ENCODE measurements around the gene SUN5. TPM values are rescaled to one million over a fixed set of nuclear protein-coding genes. Genes with fewer than 3 reads are reported as not detected.

SUN5 gene
- total RNA-seq, 1 donor from 2014 or later = not detected

DNA sequence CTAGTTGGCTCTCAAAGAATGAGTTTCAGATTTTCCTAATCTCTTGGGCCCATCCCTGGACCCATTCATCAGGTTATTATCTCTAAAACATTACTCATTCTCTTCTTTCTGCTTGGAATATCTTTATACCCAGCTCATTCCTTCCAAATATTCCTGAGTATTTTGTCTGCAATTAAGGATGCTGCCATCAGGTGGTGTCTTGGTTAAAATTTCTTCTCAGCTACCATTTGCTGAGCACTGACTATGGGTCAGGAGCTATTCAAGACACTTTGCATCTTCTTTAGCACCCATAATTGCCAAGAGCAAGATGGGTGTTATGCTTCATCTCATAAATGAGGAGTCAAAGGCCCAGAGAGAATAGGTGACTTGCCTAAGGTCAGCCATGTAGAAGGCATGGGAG lies 8.4 kb downstream of the SUN5 start:
- no peak for DNase-seq (ENCODE audit: low spot score)

GRCh38 chr20:32993496-32994050 lies 10.7 kb downstream of the SUN5 start:
- no peak for DNase-seq (ENCODE audit: low spot score)

- DNase-seq (ENCODE audit: low spot score) = no peak
Measured at GRCh38 chr20:32991792-32992641, 12.2 kb downstream of the SUN5 start.

DNA sequence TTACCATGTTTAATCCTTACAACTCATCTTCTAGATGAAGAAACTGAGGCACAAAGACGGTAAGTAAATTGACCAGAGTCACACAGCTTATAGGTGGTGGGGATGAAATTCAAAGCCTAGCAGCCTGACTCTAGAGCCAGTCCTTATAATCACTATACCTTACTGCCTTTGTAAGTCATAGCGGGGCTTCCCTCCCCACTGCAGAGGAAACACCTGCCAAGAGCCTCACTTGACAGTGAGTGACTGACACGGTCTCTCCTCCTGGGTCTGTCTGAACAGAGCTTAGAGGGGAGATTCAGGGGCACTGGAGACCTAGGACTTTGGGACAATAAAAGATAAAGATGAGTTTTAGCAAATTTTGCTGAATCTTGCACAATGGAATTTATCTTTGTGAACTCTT lies 12.8 kb downstream of the SUN5 start:
- no peak for DNase-seq (ENCODE audit: low spot score)

DNA sequence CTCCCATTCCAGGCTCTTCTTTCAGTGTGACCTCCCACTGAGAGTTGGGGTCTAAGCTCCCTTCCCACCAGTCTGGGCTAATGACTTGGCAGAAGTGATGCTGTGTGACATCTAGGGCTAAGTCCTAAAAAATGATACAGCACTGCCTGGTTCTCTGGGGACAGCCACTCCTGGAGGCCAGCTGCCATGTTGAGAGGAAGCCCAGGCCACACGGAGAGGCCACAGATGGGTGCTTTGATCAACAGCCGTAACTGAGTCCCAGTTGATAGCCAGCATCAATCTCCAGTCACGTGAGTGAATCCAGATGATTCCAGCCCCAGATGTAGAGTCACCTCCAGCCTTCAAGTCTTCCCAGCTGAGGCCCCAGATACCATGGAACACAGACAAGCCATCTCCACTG lies 13.8 kb downstream of the SUN5 start:
- DNase-seq (ENCODE audit: low spot score) = no peak

GRCh38 chr20:32989507-32990283 lies 14.5 kb downstream of the SUN5 start:
- no peak for DNase-seq (ENCODE audit: low spot score)

GRCh38 chr20:32988008-32988407 lies 16.2 kb downstream of the SUN5 start:
- no peak for DNase-seq (ENCODE audit: low spot score)

- DNase-seq (ENCODE audit: low spot score) = no peak
Measured at GRCh38 chr20:32987044-32987825, 17.0 kb downstream of the SUN5 start.

DNA sequence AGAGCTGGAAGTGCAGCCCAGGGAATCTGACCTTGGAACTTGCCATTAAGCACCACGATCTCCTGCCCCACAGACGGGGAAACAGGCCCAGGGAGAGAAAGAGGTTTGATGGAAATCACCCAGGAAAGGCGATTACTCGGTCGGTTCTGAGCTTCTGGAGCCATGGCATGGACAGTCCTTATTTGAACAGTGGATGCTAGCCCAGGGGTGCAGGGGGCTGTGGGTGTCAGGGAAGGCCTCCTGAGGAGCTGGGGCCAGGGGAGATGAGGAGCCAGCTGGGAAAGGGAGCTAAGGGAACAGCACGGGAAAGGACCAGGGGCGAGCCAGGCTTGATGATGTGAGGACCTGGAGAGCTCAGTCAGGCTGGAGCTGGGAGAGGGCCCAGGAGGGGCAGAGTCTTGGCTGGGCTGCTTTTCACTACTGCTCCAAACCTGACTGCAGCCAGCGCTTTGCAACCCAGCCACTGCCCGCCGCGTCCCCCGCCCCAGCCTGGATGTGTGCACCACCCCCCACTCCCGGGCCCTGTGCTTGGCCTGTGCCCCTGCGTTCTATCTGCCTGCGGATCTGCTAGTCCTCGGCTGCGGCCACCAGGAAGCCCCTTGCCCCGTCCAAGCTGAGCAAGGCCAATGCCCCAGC lies 17.8 kb downstream of the SUN5 start:
- no peak for DNase-seq (ENCODE audit: low spot score)

- DNase-seq (ENCODE audit: low spot score) = no peak
Measured at GRCh38 chr20:32985596-32985995, 18.6 kb downstream of the SUN5 start.

DNA sequence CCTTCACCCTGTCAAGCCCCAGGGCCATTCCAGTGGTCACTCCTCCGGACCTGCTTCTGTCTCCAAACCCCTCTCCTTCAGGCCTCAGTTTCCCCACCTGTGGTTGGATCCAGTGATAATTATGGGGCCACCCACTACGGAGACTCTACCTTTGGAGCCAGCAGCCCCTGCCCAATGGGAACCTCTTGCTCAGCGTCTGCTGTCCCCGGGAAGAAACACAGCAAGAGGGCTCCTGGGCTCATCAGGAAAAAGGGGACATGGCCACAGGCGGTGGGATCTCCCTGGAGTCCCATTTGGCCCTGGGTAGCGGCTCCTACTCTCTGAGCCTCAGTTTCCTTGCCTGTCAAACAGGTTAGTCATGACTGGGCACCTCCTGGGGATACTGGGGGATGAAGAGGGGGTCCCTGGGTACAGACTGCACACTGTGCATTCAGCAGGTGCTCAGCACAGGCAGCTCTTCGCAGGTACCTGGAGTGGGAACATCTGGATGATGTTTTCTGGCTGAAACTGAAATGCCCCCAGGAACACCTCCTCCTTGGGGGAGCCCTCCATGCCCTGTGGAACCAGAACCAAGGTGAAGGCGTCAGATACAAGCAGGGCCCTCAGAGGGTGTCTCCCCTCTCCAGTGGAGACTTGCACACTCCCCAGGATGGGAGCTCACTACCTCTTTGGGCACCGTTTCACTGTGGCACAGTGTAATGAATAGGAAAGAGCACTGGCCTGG lies 19.4 kb downstream of the SUN5 start:
- DNase-seq (ENCODE audit: low spot score) = no peak

GRCh38 chr20:32984196-32984595 lies 20.0 kb downstream of the SUN5 start:
- no peak for DNase-seq (ENCODE audit: low spot score)

- DNase-seq (ENCODE audit: low spot score) = no peak
Measured at GRCh38 chr20:32983459-32984112, 20.6 kb downstream of the SUN5 start.

DNA sequence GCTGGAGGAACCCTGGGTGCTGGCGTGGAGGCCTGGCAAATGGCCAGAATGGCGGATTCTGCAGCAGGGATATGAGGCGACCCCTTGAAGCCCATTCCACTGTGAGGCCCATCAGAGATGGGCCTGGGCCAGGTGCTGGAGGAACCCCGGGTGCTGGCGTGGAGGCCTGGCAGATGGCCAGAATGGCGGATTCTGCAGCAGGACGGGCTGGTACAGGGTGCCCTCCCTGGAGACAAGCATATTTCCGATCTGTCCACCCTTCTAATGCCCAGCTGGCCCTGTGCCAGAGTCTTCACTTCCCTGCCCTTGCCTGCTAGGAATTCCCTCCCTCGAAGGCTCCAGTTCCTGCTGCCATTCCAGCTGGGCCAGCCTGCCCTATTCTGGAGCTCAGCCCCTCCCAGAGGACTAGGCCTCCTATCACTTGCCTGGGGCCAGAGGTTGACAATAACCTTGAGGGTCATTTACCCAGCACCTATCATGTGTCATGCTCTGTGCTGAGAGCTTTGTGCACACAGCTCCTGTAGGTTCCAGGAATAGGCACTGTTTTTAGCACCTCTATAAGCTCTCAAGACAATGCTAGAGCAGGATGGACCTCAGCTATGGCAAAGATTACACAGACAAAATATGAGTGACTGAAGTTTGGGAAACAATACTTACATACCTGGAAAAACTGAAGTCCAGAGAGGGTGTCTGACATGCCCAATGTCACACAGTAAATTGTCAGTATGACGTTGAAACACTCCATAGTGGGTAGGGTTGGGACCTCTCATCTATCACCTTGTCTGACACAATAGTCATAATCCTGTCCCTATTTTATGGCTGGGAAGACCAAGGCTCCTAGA lies 21.4 kb downstream of the SUN5 start:
- DNase-seq (ENCODE audit: low spot score) = no peak

GRCh38 chr20:32980990-32981389 lies 23.2 kb downstream of the SUN5 start:
- DNase-seq (ENCODE audit: low spot score) = no peak

- DNase-seq (ENCODE audit: low spot score) = peak; percentile 60
Measured at GRCh38 chr20:32980131-32980941, 23.9 kb downstream of the SUN5 start.

- peak; percentile 73 for DNase-seq (ENCODE audit: low spot score)
Measured at GRCh38 chr20:32979201-32979998, 24.8 kb downstream of the SUN5 start.

Measured in mesenteric fat pad (tissue), 1 donor.